ENCODE measurements around the gene HHAT.

- TF ChIP-seq CTCF (optimal IDR thresholded peaks at IDR 0.05 in 1 of 3, IDR thresholded peaks at IDR 0.05 in 1 of 3, conservative IDR thresholded peaks at IDR 0.05 in 1 of 3; ENCODE audit: extremely low read depth in 1 of 3, insufficient read depth in 2 of 3, low read length in 3 of 3) (peak; percentile 88 to 97 (median 91)), EZH2 (IDR thresholded peaks at IDR 0.05; ENCODE audit: low read length) (no peak)
These were observed 71.5 kb downstream of the HHAT start for GRCh38 chr1:210400043-210400840.
